OCI-LY1 (cell line): Measurements from ENCODE around the gene LMF1.

Source experiments
- EZH2 ChIP-seq: fragments of 200-600 bp; sonication (generic), shearing (Covaris generic); IDR thresholded peaks from 2 replicates; pipeline ENCODE4 v1.8.0; 2017; ENCODE audit warnings: borderline replicate concordance, mixed run types, mild to moderate bottlenecking, antibody characterized with exemption, low read length, moderate library complexity, mixed read lengths
- TF ChIP-seq, protein P1 (sequence below): fragments of 200-600 bp; sonication (generic), shearing (Covaris generic); IDR thresholded peaks from 2 replicates; pipeline ENCODE4 v1.5.1; 2017; ENCODE audit warnings: mild to moderate bottlenecking, antibody characterized with exemption, low read length, moderate library complexity, mixed read lengths

DNA sequence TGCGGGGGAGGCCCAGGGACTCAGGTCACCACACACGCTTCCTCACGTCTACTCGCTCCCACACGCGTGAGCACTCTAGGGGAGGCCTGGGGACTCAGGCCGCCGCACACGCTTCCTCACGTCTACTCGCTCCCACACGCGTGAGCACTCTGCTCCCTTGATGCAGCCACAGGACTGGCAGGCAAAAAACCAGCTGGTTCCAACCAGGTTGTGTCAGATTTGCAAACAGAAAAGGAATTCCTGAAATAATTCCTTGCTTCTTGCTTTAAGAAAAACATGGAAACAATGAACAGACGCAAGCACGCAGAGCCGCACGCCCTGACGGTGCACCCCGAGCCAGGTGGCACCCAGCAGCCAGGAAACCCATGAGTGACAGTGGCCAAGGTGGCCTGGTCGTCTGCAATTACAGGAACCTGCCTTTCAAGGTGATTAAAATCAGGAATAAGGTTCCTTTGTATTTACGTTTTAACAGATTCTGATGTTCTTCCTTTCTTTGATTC, 37.9 kb downstream of the LMF1 start:
- TF ChIP-seq, protein P1, sequence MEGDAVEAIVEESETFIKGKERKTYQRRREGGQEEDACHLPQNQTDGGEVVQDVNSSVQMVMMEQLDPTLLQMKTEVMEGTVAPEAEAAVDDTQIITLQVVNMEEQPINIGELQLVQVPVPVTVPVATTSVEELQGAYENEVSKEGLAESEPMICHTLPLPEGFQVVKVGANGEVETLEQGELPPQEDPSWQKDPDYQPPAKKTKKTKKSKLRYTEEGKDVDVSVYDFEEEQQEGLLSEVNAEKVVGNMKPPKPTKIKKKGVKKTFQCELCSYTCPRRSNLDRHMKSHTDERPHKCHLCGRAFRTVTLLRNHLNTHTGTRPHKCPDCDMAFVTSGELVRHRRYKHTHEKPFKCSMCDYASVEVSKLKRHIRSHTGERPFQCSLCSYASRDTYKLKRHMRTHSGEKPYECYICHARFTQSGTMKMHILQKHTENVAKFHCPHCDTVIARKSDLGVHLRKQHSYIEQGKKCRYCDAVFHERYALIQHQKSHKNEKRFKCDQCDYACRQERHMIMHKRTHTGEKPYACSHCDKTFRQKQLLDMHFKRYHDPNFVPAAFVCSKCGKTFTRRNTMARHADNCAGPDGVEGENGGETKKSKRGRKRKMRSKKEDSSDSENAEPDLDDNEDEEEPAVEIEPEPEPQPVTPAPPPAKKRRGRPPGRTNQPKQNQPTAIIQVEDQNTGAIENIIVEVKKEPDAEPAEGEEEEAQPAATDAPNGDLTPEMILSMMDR = no peak
- TF ChIP-seq EZH2 = no peak
